Stimulated activated CD4-positive, alpha-beta T cell treated with anti-CD3 and anti-CD28 coated beads, Interleukin-4, amount 100 ng/mL, for 4 hours (primary cell): Measurements from ENCODE around the gene MDK.

Experiments used
- DNase-seq, 2 experiments: peaks; one replicate each; pipeline ENCODE4 v3.0.0-alpha.2; 2020

Gene MDK, protein sequence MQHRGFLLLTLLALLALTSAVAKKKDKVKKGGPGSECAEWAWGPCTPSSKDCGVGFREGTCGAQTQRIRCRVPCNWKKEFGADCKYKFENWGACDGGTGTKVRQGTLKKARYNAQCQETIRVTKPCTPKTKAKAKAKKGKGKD

DNA sequence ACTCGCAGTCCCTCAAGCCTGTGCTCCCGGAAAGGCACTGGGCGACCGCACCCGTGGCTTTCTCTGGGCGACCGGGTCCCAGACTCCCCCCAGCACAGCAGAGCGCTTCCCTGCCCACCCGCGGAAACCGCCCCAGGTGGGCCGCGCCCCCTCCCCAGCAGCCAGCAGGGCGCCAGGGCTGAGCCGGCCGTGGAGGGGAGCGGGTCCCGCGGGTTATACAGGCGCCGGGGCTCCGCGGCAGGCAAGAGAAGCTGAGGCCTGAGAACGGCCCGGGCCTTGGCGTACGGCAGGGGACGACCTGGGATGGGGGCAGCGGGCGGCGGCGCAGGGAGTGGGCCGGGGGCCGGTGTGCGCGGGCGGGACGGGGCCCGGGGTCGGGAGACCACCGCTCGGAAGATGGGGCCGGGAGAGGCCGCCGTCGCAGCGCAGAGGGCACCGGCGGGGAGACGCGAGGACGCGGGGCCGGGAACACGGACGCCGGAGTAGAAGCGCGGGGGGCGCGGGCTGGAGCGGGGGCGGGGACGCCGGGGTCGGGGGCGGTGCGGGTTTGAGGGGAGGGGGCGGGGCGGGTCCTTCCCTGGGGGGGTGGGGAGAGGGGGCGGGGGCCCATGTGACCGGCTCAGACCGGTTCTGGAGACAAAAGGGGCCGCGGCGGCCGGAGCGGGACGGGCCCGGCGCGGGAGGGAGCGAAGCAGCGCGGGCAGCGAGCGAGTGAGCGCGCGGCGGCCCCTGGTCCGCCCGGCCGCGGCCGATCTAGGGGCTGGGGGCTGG lies at the start of gene MDK:
Gene MDK (plus strand): TSS at position 622 of the 771 bp plus-strand sequence. CDS start 389 bp downstream, outside the sequence.
- DNase-seq = no peak

DNA sequence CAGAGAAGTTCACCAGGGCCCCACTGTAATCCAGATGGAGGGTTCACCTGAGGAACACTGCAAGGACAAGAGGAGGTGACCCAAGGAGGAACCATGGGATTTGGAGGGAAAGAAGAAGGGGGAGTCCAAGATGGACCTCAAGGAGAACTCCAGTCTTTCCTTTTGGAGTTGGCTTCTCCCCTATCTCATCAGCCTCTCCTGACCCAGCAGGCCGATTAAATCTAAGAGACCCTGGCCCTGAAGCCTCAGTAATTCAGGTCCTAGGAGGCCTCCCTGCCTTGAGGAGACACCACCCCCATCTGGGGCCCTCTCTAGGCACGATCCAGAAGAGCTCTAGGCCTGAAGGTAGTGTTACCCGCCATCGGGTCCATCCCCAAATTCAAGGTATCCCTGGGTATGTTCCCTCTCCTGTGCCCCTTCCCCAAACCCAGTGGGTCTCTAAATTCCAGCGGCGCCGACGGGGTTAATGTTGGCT lies 49.3 kb upstream of the MDK start:
- DNase-seq = no peak

DNA sequence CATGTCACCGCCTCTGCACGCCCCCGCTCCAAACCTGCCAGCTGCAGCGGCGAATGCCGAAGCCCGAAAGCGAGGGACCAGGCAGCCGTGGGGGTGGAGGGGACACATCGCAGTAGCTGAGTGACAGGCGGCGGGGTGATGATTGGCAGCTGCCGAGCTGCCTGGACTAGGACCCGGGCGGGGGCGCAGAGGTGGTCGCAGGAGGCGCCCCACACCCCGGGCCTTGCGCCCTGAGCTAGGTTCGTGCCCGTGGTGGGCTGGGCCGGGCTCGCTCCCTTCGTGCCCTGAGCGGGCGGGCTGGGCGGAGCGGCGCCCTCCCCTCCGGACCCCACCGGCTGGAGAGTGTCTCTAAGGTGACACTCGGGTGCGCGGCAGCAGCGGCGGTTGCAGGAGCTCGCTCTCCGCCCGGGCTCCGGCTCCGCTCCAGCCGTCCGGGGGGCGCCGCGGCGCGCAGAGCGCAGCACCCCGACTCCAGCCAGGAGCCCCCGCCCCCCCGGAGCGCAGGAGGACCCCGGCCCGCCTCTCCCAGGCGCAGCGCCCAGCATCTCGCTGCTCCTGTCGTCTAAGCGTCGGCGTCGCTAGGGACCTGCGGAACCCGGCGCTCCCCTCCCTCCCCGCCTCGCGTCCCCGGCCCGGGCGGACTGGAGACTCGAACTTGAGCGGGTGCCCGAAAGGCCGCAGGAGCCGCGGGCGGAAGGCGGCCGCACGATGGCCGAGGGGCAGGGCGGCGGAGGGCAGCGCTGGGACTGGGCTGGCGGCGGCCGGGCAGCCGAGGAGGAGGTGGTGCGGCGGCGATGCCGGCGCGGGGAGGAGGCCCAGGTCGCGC lies 48.7 kb upstream of the MDK start:
- peak; percentile 66 to 80 for DNase-seq

DNA sequence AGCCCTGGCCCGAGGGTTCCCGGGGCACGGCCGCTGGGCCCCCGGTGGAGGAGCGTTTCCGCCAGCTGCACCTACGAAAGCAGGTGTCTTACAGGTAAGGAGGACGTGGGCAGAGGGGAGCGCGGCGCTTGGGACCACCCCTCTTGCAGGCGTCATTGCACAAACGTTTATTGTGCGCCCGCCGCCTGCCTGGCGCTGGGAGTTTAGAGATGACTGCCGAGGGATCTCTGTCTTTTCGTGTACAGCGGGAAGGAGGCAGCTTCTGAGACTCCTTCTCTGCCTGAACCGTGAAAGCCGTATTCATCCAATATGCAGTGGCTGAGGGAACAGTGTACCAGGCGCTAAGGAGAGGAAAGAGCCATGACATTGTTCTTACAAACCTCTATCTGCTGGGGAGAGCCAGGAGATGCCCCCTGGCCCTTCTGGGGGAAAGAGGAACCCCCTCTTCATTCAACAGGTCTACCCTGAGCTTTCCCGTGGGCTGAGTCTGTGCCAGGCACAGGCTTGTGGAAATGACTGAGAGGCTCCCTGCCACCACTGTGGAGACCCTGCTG lies 48.0 kb upstream of the MDK start:
- no peak for DNase-seq

DNA sequence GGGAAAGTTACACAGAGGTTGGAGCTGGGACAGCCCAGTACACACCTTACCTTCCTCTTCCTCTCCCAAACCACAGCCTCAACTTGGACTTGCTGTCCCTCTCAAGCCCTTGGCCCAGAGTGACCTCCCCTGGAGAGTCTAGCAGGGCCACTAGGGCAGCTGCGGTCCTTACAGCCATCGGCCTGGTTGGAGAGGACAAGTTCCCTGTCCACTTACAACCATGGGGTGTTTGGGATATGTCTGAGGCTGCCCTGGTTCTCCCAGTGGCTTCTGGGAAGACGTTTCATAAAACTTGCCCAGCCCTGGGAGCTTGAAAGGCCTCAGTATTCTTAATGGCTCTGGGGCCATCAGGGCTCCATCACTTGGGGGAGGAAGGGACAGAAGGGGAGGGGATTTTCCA lies 47.3 kb upstream of the MDK start:
- DNase-seq = no peak

DNA sequence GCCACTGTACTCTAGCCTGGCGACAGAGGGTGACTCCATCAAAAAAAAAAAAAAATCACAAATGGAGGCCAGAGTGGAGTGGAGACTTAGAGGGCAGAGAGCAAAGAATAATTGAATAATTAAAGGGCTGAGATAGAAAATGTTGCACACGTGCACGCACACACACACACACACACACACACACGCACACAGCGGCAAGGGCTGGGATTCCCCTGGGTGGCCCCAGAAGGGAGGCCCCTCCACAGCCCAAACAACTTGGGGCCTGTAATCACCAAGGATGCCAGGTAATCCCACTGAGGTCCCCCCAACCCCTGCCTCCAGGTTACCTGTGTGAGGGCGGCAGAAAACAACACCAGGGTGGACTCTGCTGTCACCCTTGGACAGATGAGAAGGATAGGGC lies 46.2 kb upstream of the MDK start:
- DNase-seq = no peak

DNA sequence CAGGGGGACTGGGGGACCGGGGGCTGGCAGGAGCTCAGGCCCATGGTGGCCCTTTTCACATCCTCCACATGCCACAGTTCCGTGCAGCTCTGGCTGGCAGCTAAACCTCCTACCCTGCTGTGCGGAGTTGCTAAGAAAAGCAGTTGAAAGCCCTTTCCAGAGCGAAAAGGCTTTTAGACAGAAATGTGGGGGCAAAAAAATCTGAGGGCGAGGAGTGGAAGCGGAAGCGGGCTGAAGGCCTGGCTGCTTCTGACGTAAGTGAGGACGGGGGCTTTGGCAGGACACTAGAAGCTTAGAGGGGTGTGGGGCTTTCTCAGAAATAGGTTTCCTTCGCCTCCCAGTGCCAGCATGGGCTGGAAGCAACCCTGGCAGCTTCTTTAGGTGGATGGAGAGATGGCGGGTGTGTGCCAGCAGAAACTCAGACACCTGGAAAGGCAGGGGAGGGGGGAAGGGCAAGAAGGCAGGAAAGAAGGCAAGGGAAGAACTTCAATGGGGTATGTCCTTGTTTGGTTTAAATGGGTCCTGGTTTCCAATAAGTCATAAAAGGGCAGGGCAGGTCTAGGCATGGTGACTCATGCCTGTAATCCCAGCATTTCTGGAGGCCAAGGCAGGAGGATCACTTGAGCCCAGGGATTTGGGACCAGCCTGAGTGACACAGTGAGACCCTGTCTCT lies 45.4 kb upstream of the MDK start:
- DNase-seq = no peak

DNA sequence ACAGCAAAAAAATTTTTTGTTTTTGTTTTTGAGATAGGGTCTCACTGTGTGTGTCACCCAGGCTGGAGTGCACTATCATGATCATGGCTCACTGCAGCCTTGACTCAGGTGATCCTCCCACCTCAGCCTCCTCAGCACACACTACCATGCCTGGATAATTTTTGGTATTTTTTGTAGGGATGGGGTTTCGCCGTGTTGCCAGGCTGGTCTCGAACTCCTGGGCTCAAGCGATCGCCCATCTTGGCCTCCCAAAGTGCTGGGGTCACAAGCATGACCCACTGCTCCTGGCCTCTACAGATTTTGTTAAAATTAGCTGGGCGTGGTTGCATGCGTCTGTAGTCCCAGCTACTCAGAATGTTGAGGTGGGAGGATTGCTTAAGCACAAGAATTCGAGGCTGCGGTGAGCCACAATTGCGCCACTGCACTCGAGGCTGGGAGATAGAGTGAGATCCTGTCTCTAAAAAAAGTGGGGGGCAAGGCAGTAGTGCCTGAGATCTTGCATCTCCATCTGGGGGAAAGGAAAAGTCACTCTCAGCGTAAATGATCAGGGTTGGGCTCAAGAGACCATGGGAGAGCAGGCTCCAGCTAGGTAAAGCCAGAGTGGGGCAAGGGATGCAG lies 44.8 kb upstream of the MDK start:
- DNase-seq = no peak

DNA sequence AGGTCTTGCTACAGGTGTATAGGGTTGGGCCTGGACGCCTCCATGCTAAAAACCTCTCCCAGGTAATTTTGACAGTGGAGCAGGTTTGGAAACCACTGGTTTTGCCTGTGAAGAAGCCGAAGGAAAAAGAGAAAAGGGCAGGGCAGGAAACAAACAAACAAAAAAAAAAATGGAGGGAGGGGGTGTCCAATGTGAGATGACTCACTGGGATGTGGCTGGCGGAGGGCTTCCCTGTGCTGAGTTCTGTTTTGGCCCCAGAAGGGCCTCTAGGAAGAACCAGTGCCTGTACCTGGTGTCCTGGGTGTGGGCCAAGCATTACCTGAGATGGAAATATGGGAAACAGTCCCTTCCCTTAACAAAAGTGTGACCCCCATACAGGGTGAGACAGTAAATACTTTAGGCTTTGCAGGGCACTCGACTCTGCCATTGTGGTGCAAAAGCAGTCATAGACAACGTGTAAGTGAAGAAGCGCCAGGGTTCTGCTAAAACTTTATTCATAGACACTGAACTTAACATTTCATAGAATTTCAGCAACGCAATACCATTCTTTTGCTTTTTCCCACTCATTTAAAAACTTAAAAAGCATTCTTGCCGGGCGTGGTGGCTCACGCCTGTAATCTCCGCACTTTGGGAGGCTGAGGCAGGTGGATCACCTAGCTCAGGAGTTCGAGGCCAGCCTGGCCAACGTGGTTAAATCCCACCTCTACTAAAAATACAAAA lies 43.7 kb upstream of the MDK start:
- no peak for DNase-seq

DNA sequence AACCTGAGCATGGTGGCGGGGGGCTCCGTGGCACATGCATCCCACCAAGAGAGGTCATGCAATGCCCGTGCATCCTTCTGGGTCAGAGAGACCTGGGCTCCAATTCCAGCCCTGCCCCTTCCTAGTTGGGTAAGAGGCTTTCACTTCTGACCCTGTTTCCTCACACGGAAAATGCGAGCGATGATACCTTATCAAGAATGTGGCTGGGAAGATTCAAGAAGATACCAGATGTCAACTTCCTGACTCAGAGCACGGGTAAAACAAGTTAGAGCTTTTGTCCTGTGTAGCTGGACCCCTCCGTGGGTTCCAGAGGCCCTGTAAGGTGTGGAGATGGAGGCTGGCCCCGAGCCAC lies 42.9 kb upstream of the MDK start:
- no peak for DNase-seq

DNA sequence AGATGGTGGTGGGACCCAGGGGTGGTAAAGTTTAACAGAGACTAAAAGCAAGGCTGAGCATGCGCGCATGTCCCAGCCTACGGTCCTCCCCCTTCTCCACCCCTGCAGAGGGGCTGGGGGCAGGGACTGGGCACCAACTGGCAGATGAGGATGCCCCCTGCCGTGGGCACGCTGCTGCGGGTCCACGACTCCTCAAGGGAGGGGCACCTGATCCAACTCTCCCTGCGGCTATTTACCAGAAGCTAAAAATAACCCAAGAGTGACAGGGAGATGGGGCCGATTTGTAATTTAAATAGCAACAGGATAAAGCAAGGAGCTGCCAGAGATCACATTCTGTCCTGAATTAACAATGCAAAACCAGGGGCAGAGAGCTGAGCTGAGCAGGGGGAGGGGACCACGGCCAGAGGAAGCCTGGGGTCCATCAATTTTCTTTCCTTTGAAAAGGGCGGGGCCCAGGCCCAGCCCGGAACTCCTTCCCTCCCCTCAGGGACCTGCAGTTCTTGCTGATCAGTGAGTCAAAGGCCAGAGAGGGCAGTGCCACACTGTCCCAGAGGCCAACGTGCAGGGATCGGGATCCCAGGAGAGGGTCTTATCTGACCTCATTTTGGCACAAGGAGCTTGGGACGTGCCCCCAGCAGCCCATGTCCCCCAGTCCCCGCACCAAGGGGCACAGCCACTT lies 42.3 kb upstream of the MDK start:
- no peak for DNase-seq

DNA sequence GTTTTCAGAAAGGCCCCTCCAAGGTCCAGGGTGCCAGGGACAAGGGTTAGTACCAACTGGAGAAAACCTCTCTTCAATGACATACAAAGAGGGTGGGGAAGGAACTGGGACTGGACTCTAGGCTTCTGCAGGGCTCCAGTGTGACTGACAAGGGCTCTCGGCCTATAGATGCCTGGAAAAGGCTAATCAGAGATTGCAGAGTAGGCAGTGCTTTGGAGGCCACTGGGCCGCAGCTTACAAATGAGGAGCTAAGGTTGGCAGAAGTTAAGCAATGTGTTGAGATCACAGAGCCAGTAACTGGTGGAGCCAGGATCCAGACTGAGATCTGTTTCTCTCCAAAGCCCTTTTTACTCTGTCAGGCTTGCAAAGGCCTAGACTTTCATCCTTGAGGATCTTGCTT lies 41.7 kb upstream of the MDK start:
- DNase-seq = no peak

DNA sequence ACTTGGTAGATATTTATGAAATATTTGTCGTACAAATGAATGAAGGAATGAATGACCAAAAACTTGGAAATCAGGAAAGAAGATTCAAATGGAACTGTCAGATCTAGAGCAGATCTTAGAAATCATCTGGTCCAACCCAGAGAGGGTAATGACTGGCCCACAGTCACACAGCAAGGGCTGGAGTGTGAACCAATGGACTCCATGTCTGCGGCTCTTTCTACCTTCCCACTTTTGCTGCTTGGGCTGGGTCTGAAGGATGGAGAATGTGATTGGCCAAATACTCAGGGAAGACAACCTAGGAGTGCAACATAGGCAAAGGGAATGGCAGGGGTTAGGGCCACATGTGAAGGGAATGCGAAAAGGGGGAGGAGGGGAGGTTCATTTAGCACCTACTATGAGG lies 40.0 kb upstream of the MDK start:
- no peak for DNase-seq

DNA sequence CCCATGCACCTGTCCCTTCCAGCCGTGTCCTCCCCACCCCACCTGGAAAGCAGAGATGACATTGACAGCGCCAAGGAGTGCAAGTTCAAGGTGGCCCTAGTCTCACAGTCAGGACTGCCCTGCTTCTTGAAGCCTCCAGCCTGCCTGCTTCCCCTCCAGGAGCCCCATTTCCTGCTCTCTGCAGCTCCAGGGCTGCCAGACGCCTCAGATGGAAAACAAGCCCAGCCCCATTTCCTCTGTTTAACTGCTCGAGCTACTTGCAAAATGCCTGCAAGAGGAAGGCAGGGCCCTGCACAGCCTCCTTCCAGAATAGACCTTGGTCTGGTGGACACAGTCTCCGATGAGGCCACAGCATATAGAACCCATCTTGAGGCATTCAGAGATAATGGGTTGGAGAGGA lies 39.2 kb upstream of the MDK start:
- no peak for DNase-seq

DNA sequence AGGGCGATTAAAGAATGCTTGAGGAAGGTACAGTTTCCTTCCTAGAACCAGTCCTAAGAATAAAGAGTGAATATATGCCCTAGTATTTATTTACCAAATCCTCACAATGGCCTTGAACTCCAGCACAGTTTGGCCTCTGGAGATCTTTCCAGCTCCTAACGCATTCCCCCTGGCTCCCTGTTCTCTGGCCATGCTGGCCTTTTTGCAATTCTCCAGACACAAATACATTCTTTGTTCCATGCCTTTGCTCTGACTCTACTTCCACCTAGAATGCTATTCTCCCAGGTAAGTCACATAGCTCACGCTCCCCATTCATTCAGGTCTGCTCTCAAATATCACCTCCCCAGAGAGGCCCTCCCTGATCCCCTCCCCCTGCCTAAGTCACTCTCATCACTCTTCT lies 37.9 kb upstream of the MDK start:
- no peak for DNase-seq

DNA sequence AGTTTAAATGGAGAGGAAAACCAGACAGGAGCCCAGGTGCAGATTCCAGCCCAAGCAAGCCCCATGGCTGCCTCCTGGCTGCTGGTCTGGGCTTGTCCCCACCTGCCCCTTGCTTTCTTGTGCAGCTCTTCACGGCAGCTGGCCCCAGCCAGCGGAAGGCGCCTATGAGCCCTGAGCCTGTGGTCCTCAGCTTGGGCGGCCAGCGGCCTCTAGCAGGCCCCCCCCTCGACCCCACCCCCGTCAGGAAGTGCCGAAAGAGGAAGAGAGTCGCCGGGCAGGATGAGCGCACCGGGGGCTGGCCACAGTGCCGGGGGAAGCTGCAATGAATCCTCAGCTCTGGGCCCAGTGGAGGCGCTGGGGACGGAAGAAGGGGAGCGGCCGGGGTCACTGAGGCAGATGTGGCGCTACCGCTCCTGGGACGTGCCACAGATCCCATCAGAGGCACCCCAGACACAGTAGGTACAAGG lies 36.3 kb upstream of the MDK start:
- DNase-seq = no peak

DNA sequence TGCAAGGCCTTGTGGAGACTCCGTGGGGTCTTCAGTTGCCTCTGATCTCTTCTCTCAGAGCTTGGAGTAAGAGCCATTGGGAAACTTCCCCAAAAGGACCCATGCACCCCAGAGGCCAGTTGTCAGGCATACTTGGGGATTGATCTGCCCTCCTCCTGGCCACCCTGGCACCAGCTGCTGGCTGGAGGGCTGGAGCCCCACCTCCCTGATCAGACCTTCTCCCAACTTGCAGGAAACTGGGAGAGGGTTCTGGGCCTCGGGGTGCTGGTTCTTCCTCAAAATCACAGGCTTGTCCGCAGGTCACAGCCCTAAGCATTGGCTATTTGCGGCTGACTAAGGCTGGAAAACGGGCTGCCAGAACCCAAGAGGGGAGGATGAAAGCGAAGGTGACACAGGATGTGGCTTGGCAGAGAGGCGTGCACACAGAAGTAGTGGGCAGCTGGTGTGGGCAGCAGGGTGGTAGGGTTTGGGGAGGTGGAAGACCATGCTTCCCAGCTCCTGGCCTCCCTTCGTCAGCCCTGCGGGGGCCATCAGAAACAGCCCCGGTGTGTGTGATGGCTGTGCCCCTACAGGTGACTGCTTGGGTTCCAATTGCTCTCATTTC lies 35.5 kb upstream of the MDK start:
- peak in 1 of 2 experiments; percentile 32 for DNase-seq

DNA sequence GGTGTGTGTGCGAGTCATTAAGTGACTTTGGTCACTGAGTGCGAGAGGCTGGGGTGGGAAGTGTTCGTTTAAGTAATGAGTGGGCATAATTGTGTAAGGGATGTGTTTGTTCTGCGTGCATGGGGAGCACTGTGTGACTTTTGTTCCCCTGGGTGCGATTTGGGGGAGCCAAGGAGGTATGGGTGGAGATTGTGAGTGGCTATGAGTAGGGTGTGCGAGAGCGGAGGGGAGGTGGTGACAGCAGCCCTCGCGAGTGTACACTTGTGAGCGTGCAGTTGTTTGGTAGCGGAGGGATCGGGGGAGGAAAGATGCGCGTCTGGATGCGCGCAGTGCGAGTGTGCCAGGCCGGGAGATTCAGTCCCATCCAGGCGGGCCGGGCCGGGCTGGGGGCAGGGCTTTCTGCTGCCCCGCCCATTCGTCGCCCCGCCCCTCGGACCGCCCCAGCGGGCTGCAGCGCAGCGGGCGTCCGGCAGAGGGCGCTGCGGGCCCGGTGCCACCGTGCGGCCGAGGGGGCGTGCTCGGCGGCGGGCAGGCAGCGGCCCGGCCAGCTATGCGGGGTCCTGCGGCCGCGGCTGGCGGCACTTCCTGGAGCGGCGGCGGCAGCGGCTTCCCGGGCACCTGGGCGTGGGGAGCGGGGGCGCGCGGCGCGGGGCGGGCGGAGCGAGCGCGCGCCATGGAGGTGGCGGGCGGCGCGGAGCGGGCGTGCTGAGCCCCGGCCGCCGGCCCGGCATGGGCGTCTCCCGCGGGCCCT lies 34.4 kb upstream of the MDK start, which contains the start of gene DGKZ:
Gene DGKZ (plus strand): TSS at position 578 of the 751 bp plus-strand sequence. CDS start 197 bp downstream, outside the sequence.
- DNase-seq = peak; percentile 86 to 88

DNA sequence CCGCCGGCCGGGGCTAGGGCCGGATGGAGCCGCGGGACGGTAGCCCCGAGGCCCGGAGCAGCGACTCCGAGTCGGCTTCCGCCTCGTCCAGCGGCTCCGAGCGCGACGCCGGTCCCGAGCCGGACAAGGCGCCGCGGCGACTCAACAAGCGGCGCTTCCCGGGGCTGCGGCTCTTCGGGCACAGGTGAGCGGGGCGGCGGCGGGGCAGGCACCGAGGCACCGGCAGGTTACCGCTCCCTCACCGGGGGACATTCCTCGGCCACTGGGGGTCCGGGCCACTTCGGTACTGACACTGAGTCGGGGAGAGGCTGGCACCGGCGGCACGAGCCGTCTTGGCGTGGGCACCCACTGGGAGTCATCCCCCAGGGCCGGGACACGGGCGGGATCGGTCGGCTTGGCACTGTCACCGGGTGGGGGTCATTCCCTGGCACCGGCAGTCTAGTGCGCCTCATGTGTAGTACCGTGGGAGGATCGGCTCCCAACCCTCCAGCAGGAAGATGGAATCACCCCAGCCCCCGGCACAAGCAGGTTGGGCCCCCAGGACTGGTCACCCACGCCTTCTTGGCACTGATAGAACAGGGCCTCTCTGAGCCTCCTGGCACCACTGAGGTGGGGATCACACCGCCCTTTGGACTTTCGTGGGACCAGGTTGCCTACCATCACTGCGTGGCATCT lies 33.7 kb upstream of the MDK start:
- no peak for DNase-seq
